Measurements from ENCODE around the gene SINHCAF. TPM values are rescaled to one million over a fixed set of nuclear protein-coding genes. Genes with fewer than 3 reads are reported as not detected.

Gene SINHCAF
- total and polyA plus RNA-seq, 2 of the 8 experiments (the other 6 are each of a cell fraction or from before 2014, with no cell fraction given): 138 to 576 TPM

DNA sequence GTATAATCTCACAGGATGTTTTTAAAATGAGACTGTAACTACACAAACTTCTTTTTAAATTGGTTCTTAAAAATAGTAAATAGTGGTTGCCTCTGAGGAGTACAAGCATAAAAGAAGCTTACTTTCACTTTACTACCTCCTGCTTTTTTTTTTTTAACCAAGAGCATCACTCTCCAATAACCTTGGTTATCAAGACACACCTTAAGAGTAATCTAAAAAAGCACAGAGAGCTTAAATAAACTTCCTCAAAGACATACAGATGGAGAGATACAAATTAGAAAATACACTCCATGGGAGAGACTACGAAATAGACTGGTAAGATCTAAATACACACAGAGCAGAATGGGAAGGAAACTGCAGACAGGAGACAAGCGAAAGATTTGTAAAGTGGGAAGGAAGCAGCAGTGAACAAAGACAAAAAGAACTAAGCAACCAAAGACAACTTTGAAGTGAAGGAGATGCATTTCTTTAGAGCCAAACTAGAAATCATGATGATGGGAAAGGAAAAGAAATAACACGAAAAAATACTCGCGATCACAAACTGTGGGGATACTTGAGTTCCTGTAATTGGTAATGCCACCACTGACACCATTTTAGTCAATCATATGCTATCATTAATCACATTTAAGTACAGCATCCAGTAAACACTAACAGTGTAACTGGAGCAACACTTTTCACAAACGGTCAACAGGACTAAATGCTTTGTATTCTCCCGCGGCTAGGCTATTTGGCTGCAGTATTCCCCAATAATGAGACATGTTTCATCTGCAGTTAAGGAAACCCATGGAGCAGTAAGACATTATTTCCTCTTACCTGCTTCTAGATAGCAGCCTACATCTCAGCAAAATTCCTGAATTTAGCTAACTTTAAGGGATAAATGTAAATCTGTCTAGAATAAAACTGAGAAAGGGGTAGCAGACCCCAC, 8.2 kb downstream of the SINHCAF start:
- H4K5ac ChIP-seq (ENCODE audit: insufficient read length, low read depth, low read length): no peak overlapping the region
- no peak overlapping the region for H3K14ac ChIP-seq (ENCODE audit: insufficient read length)
- H2BK5ac ChIP-seq (ENCODE audit: low read depth, low read length): no peak overlapping the region
- no peak overlapping the region for H2BK15ac ChIP-seq (ENCODE audit: low read length)
- DNase-seq (ENCODE audit: low read depth in 1 of 2, low spot score in 2 of 2) (no peak), FAIRE-seq (no peak)
- no peaks in the 10 kb centered on the region; a peak in 3 of 8 replicates for H3K36me3 ChIP-seq (ENCODE audit: control insufficient read depth in 2 of 4, insufficient read depth in 4 of 4, low read length in 3 of 4)
- H2BK12ac ChIP-seq (ENCODE audit: low read depth, low read length): no peak overlapping the region
- ChIA-PET CTCF (ENCODE audit: partially characterized antibody) (interaction anchor here (0.5 to 1.7 kb wide), 3 partner anchors 10 to 280 kb away, joined by 3 to 5 read pairs (median 3); no protein-coding TSS in a partner anchor), POLR2A (ENCODE audit: partially characterized antibody) (interaction anchor here (0.7 to 3.8 kb wide), 5 partner anchors 8 to 49 kb away, joined by 3 to 22 read pairs (median 16); partner anchors contain the start of gene SINHCAF)
- H3K4me1 ChIP-seq (replicated peaks in 1 of 4; ENCODE audit: control insufficient read depth in 3 of 4, insufficient read depth in 4 of 4, low read length in 3 of 4): peaks cover 9 to 31% (median 22%) of the 10 kb centered on the region in 4 experiments
- no peaks in the 10 kb centered on the region for H3K27me3 ChIP-seq (replicated peaks in 1 of 4; ENCODE audit: control insufficient read depth in 3 of 4, extremely low read depth in 1 of 4, insufficient read depth in 3 of 4, low read length in 3 of 4)
- WGBS, 2 experiments (ENCODE audit: extremely low coverage in 1 of 2, insufficient coverage in 1 of 2, insufficient read length in 1 of 2, insufficient replicate concordance in 2 of 2, low coverage in 1 of 2, low lambda C conversion rate in 2 of 2, missing lambda C conversion rate in 1 of 2): 52% methylated on average over 8 of the region's 8 CpGs; no CpG with 5 or more reads in 1 of the 2 experiments
- TF ChIP-seq, protein P1, sequence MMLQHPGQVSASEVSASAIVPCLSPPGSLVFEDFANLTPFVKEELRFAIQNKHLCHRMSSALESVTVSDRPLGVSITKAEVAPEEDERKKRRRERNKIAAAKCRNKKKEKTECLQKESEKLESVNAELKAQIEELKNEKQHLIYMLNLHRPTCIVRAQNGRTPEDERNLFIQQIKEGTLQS (IDR thresholded peaks at IDR 0.05; ENCODE audit: insufficient read depth, low read depth, low read length): no peak
- TF ChIP-seq POLR2AphosphoS5 (IDR thresholded peaks at IDR 0.05; ENCODE audit: low read depth, low read length) (peak; percentile 59; the same call in 1 of the 2 replicates), POLR2A (IDR thresholded peaks at IDR 0.05; ENCODE audit: control extremely low read depth in 1 of 2, low read depth in 2 of 2, low read length in 2 of 2) (peak in 1 of 2 experiments; percentile 57; a peak in 1 of 3 replicates), EP300 (IDR thresholded peaks at IDR 0.05; ENCODE audit: borderline replicate concordance in 1 of 2, low read depth in 2 of 2, low read length in 2 of 2) (no peak), SAP30 (IDR thresholded peaks at IDR 0.05; ENCODE audit: insufficient read depth, insufficient replicate concordance, low read length) (no peak)
- no peak overlapping the region for H3K23ac ChIP-seq (ENCODE audit: insufficient read length)
- no peak overlapping the region for H3K27ac ChIP-seq (ENCODE audit: low read depth, low read length)
- peak overlapping the region in 1 of 4 experiments; percentile 15; a peak in 2 of 7 replicates for H3K9ac ChIP-seq (replicated peaks in 1 of 4; ENCODE audit: extremely low read depth in 1 of 4, low read depth in 3 of 4, low read length in 3 of 4)
- peaks cover 82 to 100% of the 10 kb centered on the region in 2 experiments for H3K79me2 ChIP-seq (ENCODE audit: control insufficient read depth in 1 of 2, insufficient read depth in 2 of 2, low read length in 2 of 2)
- H3K23me2 ChIP-seq (ENCODE audit: low read depth, low read length): no peaks in the 10 kb centered on the region
- H2BK20ac ChIP-seq (ENCODE audit: low read length): no peak overlapping the region
- peak overlapping the region; percentile 51 to 58 for H3K4me2 ChIP-seq (ENCODE audit: insufficient read depth in 1 of 2, low read depth in 2 of 2, low read length in 2 of 2)
- H3K9me3 ChIP-seq (ENCODE audit: insufficient read depth in 2 of 2, low read depth in 1 of 2, low read length in 1 of 2): no peaks in the 10 kb centered on the region
- H4K20me1 ChIP-seq (replicated peaks in 1 of 2; ENCODE audit: control insufficient read depth in 1 of 2, insufficient read depth in 2 of 2, low read length in 2 of 2): peaks cover 36 to 61% of the 10 kb centered on the region in 2 experiments
- H3K4me3 ChIP-seq (ENCODE audit: extremely low read depth in 1 of 4, insufficient read depth in 2 of 4, low read depth in 3 of 4, low read length in 4 of 4): peak overlapping the region in 3 of 4 experiments; percentile 2 to 99 (median 16); a peak in 2 of 8 replicates
- no peak overlapping the region for H4K91ac ChIP-seq (replicated peaks; ENCODE audit: insufficient read length, low read length)
- no peak overlapping the region for H3K56ac ChIP-seq (replicated peaks; ENCODE audit: insufficient read length, low read depth, low read length)
- no peaks in the 10 kb centered on the region for H3K79me1 ChIP-seq (ENCODE audit: low read depth, low read length)
- no peak overlapping the region for H4K8ac ChIP-seq (ENCODE audit: extremely low read depth, insufficient read depth, low read length)
- H2BK120ac ChIP-seq (replicated peaks; ENCODE audit: low read depth, low read length): no peak overlapping the region
- H2AK5ac ChIP-seq (ENCODE audit: low read depth, low read length): no peak overlapping the region
- no peak overlapping the region for H3K18ac ChIP-seq (ENCODE audit: extremely low read depth, low read length)
- H2AFZ ChIP-seq (ENCODE audit: low read length): no peak overlapping the region
- no peak overlapping the region for H3K4ac ChIP-seq (replicated peaks; ENCODE audit: insufficient read length, low read depth, low read length)
